Thyroid gland (tissue), 4 donors: ENCODE data around the gene CTRL. TPM values are rescaled to one million over a fixed set of nuclear protein-coding genes. Genes with fewer than 3 reads are reported as not detected.

ENCODE experiments used
- DNase-seq, 2 donors: peaks; one replicate each; pipeline ENCODE4 v3.0.0-alpha.2; 2019
- H3K27ac ChIP-seq, 3 donors: fragments of 200-600 bp; sonication (generic); 1 replicate in 2 of 3; 2 replicates in 1 of 3; pipeline ENCODE4 v1.5.1; 2016 to 2019; ENCODE audit warnings: mild to moderate bottlenecking in 1 of 3, moderate library complexity in 1 of 3
- H3K27me3 ChIP-seq: fragments of 200-600 bp; sonication (generic); one replicate; pipeline ENCODE4 v1.5.1; 2019
- H3K36me3 ChIP-seq, 2 donors: fragments of 200-600 bp; sonication (generic); one replicate each; pipeline ENCODE4 v1.5.1; 2016 to 2019
- H3K4me1 ChIP-seq, 2 donors: fragments of 200-600 bp; sonication (generic); one replicate each; pipeline ENCODE4 v1.5.1; 2017 to 2019
- H3K4me3 ChIP-seq, 3 donors: fragments of 200-600 bp; sonication (generic); replicated peaks in 1 of 3; 1 replicate in 2 of 3; 2 replicates in 1 of 3; pipeline ENCODE4 v1.5.1; 2016; ENCODE audit warnings: mild to moderate bottlenecking in 1 of 3
- H3K9me3 ChIP-seq: fragments of 200-600 bp; sonication (generic); one replicate; pipeline ENCODE4 v1.5.1; 2017
- CTCF ChIP-seq, 6 experiments: fragments of 200-600 bp in 3 of 6; fragments of 450-650 bp in 3 of 6; sonication (generic) in 3 of 6; IDR thresholded peaks; one replicate each; pipeline ENCODE4 v1.5.1; 2016 to 2019; ENCODE audit warnings: antibody characterized with exemption in 6 of 6, mild to moderate bottlenecking in 2 of 6, inconsistent platforms in 1 of 6, moderate library complexity in 1 of 6
- POLR2A ChIP-seq, 2 donors: fragments of 450-650 bp; IDR thresholded peaks; one replicate each; pipeline ENCODE4 v1.6.1; 2017; ENCODE audit warnings: antibody characterized with exemption in 2 of 2, mild to moderate bottlenecking in 2 of 2, moderate library complexity in 1 of 2
- WGBS, 2 donors: methylation state at CpG; one replicate each; pipeline ENCODE4 v1.1.5; 2017; 5-methylcytosine and 5-hydroxymethylcytosine counted together
- intact Hi-C: fragments of 100-400 bp; cut with DNase I; formaldehyde crosslinking; loops from one replicate; pipeline ENCODE4 v1.15.1; 2023
- total RNA-seq, 4 donors: library from RNA; depleted of rRNA; stranded (reverse); fragments of >200 nt; gene quantifications; one replicate each; pipeline ENCODE4 v1.2.3, GENCODE V29; 2016

The CTRL gene
- total RNA-seq, 4 donors from 2014 or later, result 0.34 to 0.94 TPM; not detected in 2

DNA sequence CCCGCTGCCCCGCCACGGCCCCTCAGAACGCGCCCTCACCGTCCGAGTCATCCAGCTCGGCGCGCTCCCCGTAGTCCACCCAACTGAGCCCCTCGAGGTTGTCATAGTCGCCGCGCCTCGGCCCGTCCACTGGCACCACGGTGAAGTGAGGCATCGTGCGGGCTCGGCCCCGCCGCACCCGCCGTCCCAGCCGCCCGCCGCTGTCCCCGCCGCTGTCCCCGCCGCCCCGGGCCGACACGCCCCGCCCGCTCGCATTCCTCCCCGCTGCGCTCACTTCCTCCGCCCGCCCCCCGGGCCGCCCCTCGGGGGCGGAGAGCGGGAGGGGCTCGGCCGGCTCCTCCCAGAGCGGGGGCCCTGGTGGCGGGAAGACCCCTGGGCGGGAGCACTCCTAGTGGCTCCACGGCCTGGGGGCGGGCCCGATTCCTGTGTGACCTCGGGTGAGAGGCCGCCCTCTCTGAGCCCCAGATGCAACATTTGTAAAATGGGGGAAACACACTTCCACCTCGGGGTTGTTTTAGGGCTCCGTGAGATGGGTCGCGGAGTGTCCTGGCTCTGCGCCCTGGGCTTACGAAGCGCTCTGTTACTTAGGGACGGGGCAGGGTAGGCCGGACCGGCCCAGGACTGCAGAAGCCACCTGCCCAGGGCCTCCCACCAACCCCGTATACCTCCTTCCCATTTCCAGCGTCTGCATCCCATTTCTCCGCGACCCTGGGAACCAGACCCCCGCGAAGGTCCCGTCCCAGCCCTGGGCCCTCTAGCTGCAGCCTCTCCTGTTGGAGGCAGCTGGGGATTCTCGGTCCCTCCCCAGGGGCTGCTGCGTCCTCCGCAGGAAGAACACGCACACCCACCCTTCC lies 37.0 kb upstream of the CTRL start, which contains the start of gene SLC12A4:
TSS of gene SLC12A4 (minus strand) at position 238 of the 854 bp plus-strand sequence. CDS start at position 154, 84 bp downstream.
- Histone ChIP-seq H3K27me3 (no peaks in the 10 kb centered on the region), H3K9me3 (no peaks in the 10 kb centered on the region), H3K36me3 (no peaks in the 10 kb centered on the region), H3K27ac (peak within 1 kb of the TSS; percentile 92 to 93 (median 93)), H3K4me3 (peak within 1 kb of the TSS; percentile 77 to 94 (median 81)), H3K4me1 (peaks cover 25 to 38% of the 10 kb centered on the region in 2 donors)
- intact Hi-C loops, result no loop called here
- whole genome bisulfite sequencing, 2 donors, result 2% methylated on average over 9 to 23 of the region's 78 CpGs
- DNase-seq, result peak; percentile 81
- TF ChIP-seq CTCF (IDR thresholded peaks at IDR 0.05) (no peak), POLR2A (IDR thresholded peaks at IDR 0.05) (peak; percentile 73 to 87)

GRCh38 chr16:67967958-67968399 lies 36.3 kb upstream of the CTRL start:
- 0 to 1% methylated on average over 8 to 18 of the region's 45 CpGs for WGBS, 2 donors
- intact Hi-C loops, result no loop called here
- peak; percentile 42 to 48 for DNase-seq

GRCh38 chr16:67967183-67967957 lies 35.7 kb upstream of the CTRL start:
- WGBS, 2 donors, result 12 to 22% methylated on average over 14 to 17 of the region's 18 CpGs
- H3K27ac ChIP-seq, result peak overlapping the region; percentile 92 to 93 (median 93)
- H3K36me3 ChIP-seq, result peaks cover under 1 to 9% of the 10 kb centered on the region in 2 donors
- no peaks in the 10 kb centered on the region for H3K9me3 ChIP-seq
- DNase-seq, result peak; percentile 44 to 47
- H3K4me3 ChIP-seq, result peak overlapping the region; percentile 77 to 94 (median 81)
- TF ChIP-seq POLR2A (IDR thresholded peaks at IDR 0.05), result no peak
- TF ChIP-seq CTCF (IDR thresholded peaks at IDR 0.05), result no peak
- peaks cover 32 to 49% of the 10 kb centered on the region in 2 donors for H3K4me1 ChIP-seq
- intact Hi-C loops, result no loop called here
- no peaks in the 10 kb centered on the region for H3K27me3 ChIP-seq

More at GRCh38 chr16:67967958-67968399, 36.3 kb upstream of the CTRL start:
- peak overlapping the region; percentile 92 to 93 (median 93) for H3K27ac ChIP-seq
- peaks cover 0 to 3% of the 10 kb centered on the region in 2 donors for H3K36me3 ChIP-seq
- TF ChIP-seq POLR2A (IDR thresholded peaks at IDR 0.05) (no peak), CTCF (IDR thresholded peaks at IDR 0.05) (no peak)
- H3K27me3 ChIP-seq, result no peaks in the 10 kb centered on the region
- peak overlapping the region; percentile 77 to 94 (median 81) for H3K4me3 ChIP-seq
- H3K9me3 ChIP-seq, result no peaks in the 10 kb centered on the region
- H3K4me1 ChIP-seq, result peaks cover 27 to 44% of the 10 kb centered on the region in 2 donors

GRCh38 chr16:67966549-67967182 lies 35.0 kb upstream of the CTRL start:
- Histone ChIP-seq H3K27me3 (no peaks in the 10 kb centered on the region), H3K27ac (peak overlapping the region; percentile 60 to 93 (median 92)), H3K36me3 (peaks cover 8 to 14% of the 10 kb centered on the region in 2 donors), H3K4me1 (peaks cover 39 to 56% of the 10 kb centered on the region in 2 donors), H3K4me3 (peak overlapping the region in 1 of 3 donors; percentile 94), H3K9me3 (no peaks in the 10 kb centered on the region)
- WGBS, 2 donors, result 61 to 70% methylated on average over 3 of the region's 3 CpGs
- DNase-seq, result peak; percentile 21 to 33
- TF ChIP-seq POLR2A (IDR thresholded peaks at IDR 0.05) (no peak), CTCF (IDR thresholded peaks at IDR 0.05) (no peak)
- intact Hi-C loops, result no loop called here
